Endothelial cell of umbilical vein (primary cell): ENCODE data around the gene NAA40. TPM values are rescaled to one million over a fixed set of nuclear protein-coding genes. Genes with fewer than 3 reads are reported as not detected.

Source experiments
- BruUV-seq: library from RNA; stranded (reverse); fragments of 400-500 nt; replicated peaks from 2 replicates; lab custom pipeline; 2021; lab: Mats Ljungman, UMichigan
- CTCF ChIA-PET: fragments of 300-600, 350-600 bp; sonication (Branson Sonifier 250); formaldehyde crosslinking; loops from one replicate; lab custom pipeline; 2021; ENCODE audit warnings: antibody characterized with exemption, inconsistent platforms; lab: Charles Lee
- POLR2A ChIA-PET: fragments of 300-600, 350-600 bp; sonication (Branson Sonifier 250); formaldehyde crosslinking; loops from one replicate; lab custom pipeline; 2021; ENCODE audit warnings: antibody characterized with exemption, inconsistent platforms; lab: Charles Lee
- DNase-seq: peaks from one replicate; pipeline ENCODE4 v3.0.0-alpha.2; 2011; ENCODE audit warnings: low read depth, low spot score
- FAIRE-seq: peaks from 2 replicates; lab custom pipeline; 2011; peaks lifted over from hg19 to GRCh38; lab: Jason Lieb, UNC
- H2AFZ ChIP-seq: 2 replicates; pipeline ENCODE4 v1.6.0; 2012; ENCODE audit warnings: low read depth, low read length, control low read depth, inconsistent platforms
- H3K27ac ChIP-seq: 2 replicates; pipeline ENCODE4 v1.5.1; 2011; ENCODE audit warnings: low read depth, mild to moderate bottlenecking, control low read depth, low read length, moderate library complexity; ENCODE audit not compliant: insufficient read depth
- H3K27me3 ChIP-seq, 2 experiments: 2 replicates each; pipeline versions ENCODE4 v1.6.0 to v1.6.1; 2011; ENCODE audit warnings: low read length in 2 of 2, mixed read lengths in 1 of 2; ENCODE audit not compliant: control insufficient read depth in 2 of 2, insufficient read depth in 2 of 2
- H3K36me3 ChIP-seq, 2 experiments: 2 replicates in 1 of 2; 3 replicates in 1 of 2; pipeline ENCODE4 v1.5.1; 2011; ENCODE audit warnings: low read length in 2 of 2, mild to moderate bottlenecking in 1 of 2, moderate library complexity in 1 of 2; ENCODE audit not compliant: control insufficient read depth in 2 of 2, insufficient read depth in 2 of 2; ENCODE audit errors: extremely low read depth in 1 of 2
- H3K4me1 ChIP-seq: 3 replicates; pipeline ENCODE4 v1.5.1; 2011; ENCODE audit warnings: mild to moderate bottlenecking, low read length; ENCODE audit not compliant: control insufficient read depth, insufficient read depth; ENCODE audit errors: extremely low read depth
- H3K4me2 ChIP-seq: 2 replicates; pipeline ENCODE4 v1.6.1; 2011; ENCODE audit warnings: low read length, control low read depth, mixed read lengths; ENCODE audit not compliant: insufficient read depth
- H3K4me3 ChIP-seq, 3 experiments: fragments of 200-600 bp in 1 of 3; sonication (generic), shearing (Covaris generic) in 1 of 3; replicated peaks in 1 of 3; 2 replicates each; pipeline ENCODE4 v1.5.1; 2011 to 2016; ENCODE audit warnings: control low read depth in 3 of 3, low read length in 3 of 3, mild to moderate bottlenecking in 2 of 3, inconsistent platforms in 1 of 3, low read depth in 1 of 3, moderate library complexity in 1 of 3; ENCODE audit not compliant: insufficient read depth in 1 of 3
- H3K79me2 ChIP-seq: 2 replicates; pipeline ENCODE4 v1.6.0; 2012; ENCODE audit warnings: low read length, inconsistent platforms; ENCODE audit not compliant: control insufficient read depth, insufficient read depth
- H3K9ac ChIP-seq: replicated peaks from 2 replicates; pipeline ENCODE3; 2011; ENCODE audit warnings: low read length, control low read depth; ENCODE audit not compliant: insufficient read depth; ENCODE audit errors: extremely low read depth
- H3K9me1 ChIP-seq: replicated peaks from 3 replicates; pipeline ENCODE4 v1.6.0; 2011; ENCODE audit warnings: mild to moderate bottlenecking, low read length; ENCODE audit not compliant: control insufficient read depth, insufficient read depth; ENCODE audit errors: extremely low read depth
- H3K9me3 ChIP-seq: replicated peaks from 2 replicates; pipeline ENCODE4 v1.5.1; 2012; ENCODE audit warnings: low read length, inconsistent platforms; ENCODE audit not compliant: control insufficient read depth, insufficient read depth
- H4K20me1 ChIP-seq: replicated peaks from 2 replicates; pipeline ENCODE3; 2011; ENCODE audit warnings: mild to moderate bottlenecking, low read length; ENCODE audit not compliant: control insufficient read depth, insufficient read depth; ENCODE audit errors: extremely low read depth
- EZH2 ChIP-seq: IDR thresholded peaks from 2 replicates; pipeline ENCODE4 v1.6.1; 2012; ENCODE audit warnings: borderline replicate concordance, low read depth, mild to moderate bottlenecking, moderate library complexity, low read length, inconsistent platforms; ENCODE audit not compliant: severe bottlenecking
- FOS ChIP-seq: IDR thresholded peaks from 2 replicates; pipeline ENCODE4 v1.6.1; 2011; ENCODE audit warnings: mild to moderate bottlenecking, low read length, moderate library complexity, borderline replicate concordance; ENCODE audit not compliant: insufficient read depth
- GATA2 ChIP-seq: IDR thresholded peaks from 2 replicates; pipeline ENCODE4 v1.7.0; 2011; ENCODE audit warnings: low read depth, mild to moderate bottlenecking, moderate library complexity, mixed read lengths, low read length; ENCODE audit not compliant: insufficient read length, insufficient read depth
- JUN ChIP-seq: IDR thresholded peaks from 2 replicates; pipeline ENCODE4 v1.6.1; 2011; ENCODE audit warnings: borderline replicate concordance, low read depth; ENCODE audit not compliant: insufficient read length, insufficient read depth
- MYC ChIP-seq: IDR thresholded peaks from one replicate; pipeline ENCODE4 v1.6.1; 2011; ENCODE audit warnings: mild to moderate bottlenecking, low read depth, low read length
- POLR2A ChIP-seq: IDR thresholded peaks from 2 replicates; pipeline ENCODE4 v1.6.1; 2012; ENCODE audit warnings: low read depth, mild to moderate bottlenecking, control low read depth, low read length
- POLR2AphosphoS5 ChIP-seq: IDR thresholded peaks from 2 replicates; pipeline ENCODE4 v1.6.1; 2012; ENCODE audit warnings: low read depth, mild to moderate bottlenecking, control low read depth, low read length, moderate library complexity; ENCODE audit not compliant: insufficient read depth
- dilution Hi-C: fragments of 300-500 bp; cut with MboI; formaldehyde crosslinking; loops from one replicate; pipeline ENCODE4 v1.15.0; 2019; ENCODE audit warnings: low sequenced_read_pairs; ENCODE audit not compliant: extremely low pct_ligation_motif_present
- intact Hi-C: fragments of 100-400 bp; cut with micrococcal nuclease; formaldehyde crosslinking; loops from one replicate; pipeline ENCODE4 v1.10.0; 2022
- polyA plus RNA-seq, 4 experiments: library from polyadenylated mRNA; depleted of rRNA in 3 of 4; stranded (reverse) in 3 of 4; unstranded in 1 of 4; fragments of >200 nt; gene quantifications; 2 replicates each; pipeline versions ENCODE4 v1.2.1 to v1.2.3, GENCODE V29; 2011 to 2012; ENCODE audit warnings: missing spikeins in 1 of 4
- total RNA-seq: library from RNA; stranded (reverse); gene quantifications from 2 replicates; pipeline ENCODE4 v1.2.3, GENCODE V29; 2021
- TF ChIP-seq, protein P1 (sequence below): IDR thresholded peaks from 2 replicates; pipeline ENCODE4 v1.6.1; 2011; ENCODE audit not compliant: insufficient read depth, insufficient read length
- TF ChIP-seq, protein P2 (sequence below), 2 donors: IDR thresholded peaks; 1 replicate in 1 of 2; 2 replicates in 1 of 2; pipeline ENCODE4 v1.5.1; 2011; ENCODE audit warnings: low read length in 2 of 2, mild to moderate bottlenecking in 2 of 2, moderate library complexity in 2 of 2, control low read depth in 1 of 2, inconsistent platforms in 1 of 2, low read depth in 1 of 2; ENCODE audit not compliant: insufficient read depth in 1 of 2; ENCODE audit errors: extremely low read depth in 1 of 2

The NAA40 gene
- total and polyA plus RNA-seq, 2 donors (not counting 3 experiments of a cell fraction or from before 2014, with no cell fraction given), result 28.5 to 32.3 TPM

DNA sequence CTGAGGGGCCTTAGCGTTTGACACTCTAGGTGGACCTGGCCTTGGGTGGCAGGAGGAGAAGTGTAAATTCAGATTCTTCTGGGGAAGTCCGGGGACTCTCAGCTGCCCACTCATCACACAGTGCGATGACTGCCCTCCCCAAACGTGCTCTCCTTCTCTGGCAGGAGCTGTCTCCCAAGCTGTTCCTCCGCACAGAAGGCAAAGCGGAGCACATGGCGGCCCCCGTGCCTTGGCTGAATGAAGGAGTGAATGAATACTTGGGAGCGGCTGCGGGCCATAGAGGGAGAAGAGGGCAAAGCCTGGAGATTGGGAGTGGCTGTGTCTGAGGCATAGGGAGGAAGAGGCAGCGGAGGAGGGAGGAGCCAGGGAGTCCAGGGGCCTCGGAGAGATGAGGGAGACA lies 6.9 kb upstream of the NAA40 start:
- H3K27me3 ChIP-seq, result peaks cover 4% of the 10 kb centered on the region in 2 experiments
- no peaks in the 10 kb centered on the region for H4K20me1 ChIP-seq
- H3K4me3 ChIP-seq, result no peak overlapping the region
- intact Hi-C loops (no loop called here), dilution Hi-C loops (no loop called here)
- no peak for FAIRE-seq
- H3K27ac ChIP-seq, result no peak overlapping the region
- no peak overlapping the region for H3K4me2 ChIP-seq
- TF ChIP-seq, protein P1, sequence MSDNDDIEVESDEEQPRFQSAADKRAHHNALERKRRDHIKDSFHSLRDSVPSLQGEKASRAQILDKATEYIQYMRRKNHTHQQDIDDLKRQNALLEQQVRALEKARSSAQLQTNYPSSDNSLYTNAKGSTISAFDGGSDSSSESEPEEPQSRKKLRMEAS, result no peak
- no peak for TF ChIP-seq MYC
- TF ChIP-seq POLR2A, result no peak
- TF ChIP-seq POLR2AphosphoS5, result no peak
- no peak for TF ChIP-seq JUN
- no peak for TF ChIP-seq FOS
- TF ChIP-seq, protein P2, sequence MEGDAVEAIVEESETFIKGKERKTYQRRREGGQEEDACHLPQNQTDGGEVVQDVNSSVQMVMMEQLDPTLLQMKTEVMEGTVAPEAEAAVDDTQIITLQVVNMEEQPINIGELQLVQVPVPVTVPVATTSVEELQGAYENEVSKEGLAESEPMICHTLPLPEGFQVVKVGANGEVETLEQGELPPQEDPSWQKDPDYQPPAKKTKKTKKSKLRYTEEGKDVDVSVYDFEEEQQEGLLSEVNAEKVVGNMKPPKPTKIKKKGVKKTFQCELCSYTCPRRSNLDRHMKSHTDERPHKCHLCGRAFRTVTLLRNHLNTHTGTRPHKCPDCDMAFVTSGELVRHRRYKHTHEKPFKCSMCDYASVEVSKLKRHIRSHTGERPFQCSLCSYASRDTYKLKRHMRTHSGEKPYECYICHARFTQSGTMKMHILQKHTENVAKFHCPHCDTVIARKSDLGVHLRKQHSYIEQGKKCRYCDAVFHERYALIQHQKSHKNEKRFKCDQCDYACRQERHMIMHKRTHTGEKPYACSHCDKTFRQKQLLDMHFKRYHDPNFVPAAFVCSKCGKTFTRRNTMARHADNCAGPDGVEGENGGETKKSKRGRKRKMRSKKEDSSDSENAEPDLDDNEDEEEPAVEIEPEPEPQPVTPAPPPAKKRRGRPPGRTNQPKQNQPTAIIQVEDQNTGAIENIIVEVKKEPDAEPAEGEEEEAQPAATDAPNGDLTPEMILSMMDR (IDR thresholded peaks at IDR 0.05; ENCODE audit: extremely low read depth in 1 of 2, insufficient read depth in 1 of 2, low read depth in 1 of 2, low read length in 2 of 2), result no peak
- TF ChIP-seq EZH2, result no peak
- TF ChIP-seq GATA2, result no peak
- no TSS peak for BruUV-seq
- H3K9me3 ChIP-seq, result no peaks in the 10 kb centered on the region
- H3K4me1 ChIP-seq, result no peaks in the 10 kb centered on the region
- H3K9ac ChIP-seq, result no peak overlapping the region
- H3K79me2 ChIP-seq, result no peaks in the 10 kb centered on the region
- DNase-seq, result no peak
- ChIA-PET CTCF (interaction anchor here (1.1 to 3.1 kb wide), 2 partner anchors 11 to 96 kb away, joined by 3 to 11 read pairs; no protein-coding TSS in a partner anchor), POLR2A (no interaction called here)
- H3K9me1 ChIP-seq, result no peaks in the 10 kb centered on the region
- H2AFZ ChIP-seq, result no peak overlapping the region
- no peaks in the 10 kb centered on the region for H3K36me3 ChIP-seq
